Activated T-cell treated with anti-CD3 and anti-CD28 coated beads for 48 hours (primary cell): Measurements from ENCODE around the gene CACNB4.
"Not testable (repeated sequence)": the region's sequence is repeated elsewhere in the genome, so short reads cannot be mapped to it uniquely, and the experiment has no call there.

Experiments used
- DNase-seq: peaks from one replicate; pipeline ENCODE4 v3.0.0-alpha.2; 2020; ENCODE audit warnings: low read depth

The CACNB4 gene

DNA sequence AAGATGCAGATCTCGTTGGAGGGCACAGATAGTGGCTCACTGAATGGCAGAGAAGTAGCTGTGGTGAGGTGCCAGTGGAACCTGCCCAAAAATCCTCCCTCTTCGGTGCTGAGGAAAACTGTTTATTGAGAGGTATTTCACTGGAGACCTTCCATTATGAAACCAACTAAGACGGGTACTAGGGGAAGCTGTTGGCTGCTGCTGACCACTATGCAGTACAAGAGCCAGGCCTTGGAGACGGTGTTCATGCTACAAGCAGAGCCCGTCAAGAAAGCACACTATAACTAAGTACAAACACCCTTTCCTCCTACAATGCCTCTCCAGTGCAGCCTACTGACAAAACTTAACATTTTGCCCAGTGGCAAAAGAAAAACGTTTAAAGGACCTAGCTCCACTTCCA lies 275.2 kb downstream of the CACNB4 start:
- DNase-seq: no peak

GRCh38 chr2:151819920-151820319 lies 278.9 kb downstream of the CACNB4 start:
- DNase-seq: no peak

GRCh38 chr2:151817929-151818328 lies 280.9 kb downstream of the CACNB4 start:
- DNase-seq: no peak

DNA sequence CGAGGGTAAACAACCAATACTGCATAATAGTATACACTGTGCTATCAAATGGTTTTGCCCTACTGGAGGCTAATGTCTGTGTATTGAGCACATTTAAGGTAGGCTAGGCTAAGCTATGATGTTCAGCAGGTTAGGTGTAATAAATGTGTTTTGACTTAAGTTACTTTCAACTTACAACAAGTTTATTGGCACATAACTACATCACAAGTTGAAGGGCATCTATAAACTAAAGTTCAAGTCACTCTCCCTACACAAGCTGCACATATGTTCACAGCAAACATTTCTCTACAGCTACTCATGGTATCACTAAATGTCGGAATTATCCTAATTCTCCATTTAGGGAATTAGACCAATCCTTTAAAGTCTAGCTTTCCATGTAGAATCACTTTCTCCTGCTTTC lies 282.0 kb downstream of the CACNB4 start:
- no peak for DNase-seq

- DNase-seq: no peak
These were observed 282.9 kb downstream of the CACNB4 start for GRCh38 chr2:151815821-151816489.

DNA sequence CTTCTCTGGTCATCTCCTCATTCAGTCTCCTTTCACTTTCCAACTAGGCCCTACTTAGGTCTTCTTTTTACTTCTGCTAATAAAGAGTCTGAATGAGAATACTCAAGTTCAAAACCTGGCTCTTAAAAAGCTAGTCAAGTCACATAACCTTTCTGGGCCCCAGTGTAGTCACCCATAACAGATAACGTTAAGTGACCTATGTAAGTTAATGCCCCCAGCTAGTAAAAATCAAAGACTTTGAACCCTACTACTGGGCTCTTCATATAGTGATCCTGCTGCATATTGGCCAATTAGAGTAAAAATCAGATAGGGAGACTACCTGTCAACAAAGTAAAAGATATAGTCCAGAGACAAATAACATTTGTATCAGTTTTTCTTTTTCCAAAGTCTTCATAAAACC lies 288.4 kb downstream of the CACNB4 start:
- DNase-seq: no peak

GRCh38 chr2:151809073-151809383 lies 289.8 kb downstream of the CACNB4 start:
- DNase-seq: no peak

GRCh38 chr2:151808258-151809072 lies 290.4 kb downstream of the CACNB4 start:
- DNase-seq: no peak

- no peak for DNase-seq
These were observed 292.9 kb downstream of the CACNB4 start for GRCh38 chr2:151805961-151806360.

DNA sequence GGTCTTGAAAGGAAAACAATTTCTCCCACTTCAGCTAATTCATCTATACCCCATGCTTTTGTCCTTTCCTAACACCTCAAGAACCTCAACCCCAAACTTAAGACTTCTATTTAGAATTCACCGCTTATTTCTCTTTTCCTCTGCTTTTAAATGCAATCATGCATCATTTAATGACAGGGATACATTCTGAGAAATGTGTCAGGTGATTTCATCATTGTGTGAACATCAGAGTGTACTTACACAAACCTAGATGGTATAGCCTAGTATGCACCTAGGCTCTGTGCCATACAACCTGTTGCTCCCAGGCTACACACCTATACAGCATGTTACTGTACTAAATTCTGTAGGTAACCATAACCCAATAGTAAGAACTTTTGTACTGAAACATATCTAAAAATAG lies 293.5 kb downstream of the CACNB4 start:
- no peak for DNase-seq

GRCh38 chr2:151803811-151804210 lies 295.0 kb downstream of the CACNB4 start:
- no peak for DNase-seq

- no peak for DNase-seq
These were observed 296.5 kb downstream of the CACNB4 start for GRCh38 chr2:151802315-151802714.

- DNase-seq: no peak
These were observed 299.0 kb downstream of the CACNB4 start for GRCh38 chr2:151799886-151800292.

GRCh38 chr2:151796774-151797173 lies 302.1 kb downstream of the CACNB4 start:
- DNase-seq: no peak

DNA sequence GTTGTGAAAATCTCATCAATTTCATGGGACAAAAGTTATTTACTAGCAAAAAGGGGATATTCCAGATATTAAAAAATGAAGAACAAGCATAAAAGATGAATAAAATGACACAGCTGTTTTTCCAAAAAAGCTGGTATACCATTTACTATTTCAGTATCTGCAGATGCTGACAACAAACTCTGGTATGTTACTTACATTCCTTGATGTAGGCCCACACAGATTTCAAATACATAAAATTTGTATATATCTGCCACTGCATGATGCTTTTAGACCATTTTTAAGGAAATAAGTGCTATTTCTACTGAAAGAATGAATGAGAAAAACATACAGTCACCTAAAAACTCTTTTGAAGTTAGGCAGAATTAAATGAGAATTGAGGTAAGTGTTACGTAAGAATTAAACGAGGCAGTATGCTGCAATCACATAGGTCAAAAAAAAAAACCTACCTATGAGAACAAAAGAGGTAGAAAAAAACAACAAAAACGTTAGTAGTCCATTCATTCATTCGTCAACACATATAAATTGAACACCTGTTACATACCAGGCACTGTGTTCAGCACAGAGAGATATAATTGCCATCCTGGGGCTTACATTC lies 303.1 kb downstream of the CACNB4 start:
- DNase-seq: no peak

DNA sequence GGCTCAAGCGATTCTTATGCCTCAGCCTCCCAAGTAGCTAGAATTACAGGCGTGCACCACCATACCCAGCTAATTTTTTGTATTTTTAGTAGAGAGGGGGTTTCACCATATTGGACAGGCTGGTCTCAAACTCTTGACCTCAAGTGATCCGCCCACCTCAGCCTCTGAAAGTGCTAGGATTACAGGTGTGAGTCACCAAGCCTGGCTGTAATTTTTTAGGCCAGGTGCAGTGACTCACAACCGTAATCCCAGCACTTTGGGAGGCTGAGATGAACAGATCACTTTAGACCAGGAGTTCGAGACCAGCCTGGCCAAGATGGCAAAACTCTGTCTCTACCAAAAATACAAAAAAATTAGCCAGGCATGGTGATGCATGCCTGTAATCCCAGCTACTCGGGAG lies 304.4 kb downstream of the CACNB4 start:
- DNase-seq: not testable (repeated sequence)

- DNase-seq: no peak
These were observed 305.7 kb downstream of the CACNB4 start for GRCh38 chr2:151793123-151793522.

DNA sequence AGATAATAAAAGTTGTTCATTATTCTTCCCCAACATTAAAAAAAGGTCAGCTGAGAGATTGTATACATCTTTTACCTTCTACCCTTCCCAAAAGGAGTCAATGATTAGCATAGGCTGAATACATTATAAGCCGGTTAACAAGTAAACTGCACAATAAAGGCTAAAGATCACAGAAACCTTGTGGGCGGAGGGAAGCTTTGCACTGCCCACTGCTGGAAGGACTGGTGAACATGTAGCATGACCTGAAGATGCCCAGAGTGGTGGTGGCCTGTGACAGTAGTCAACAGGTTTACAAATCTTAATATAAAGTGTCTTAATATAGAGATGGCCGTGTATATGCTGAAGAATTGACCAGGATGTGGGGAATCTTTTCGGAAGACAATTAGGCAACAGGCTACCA lies 306.3 kb downstream of the CACNB4 start:
- DNase-seq: no peak

DNA sequence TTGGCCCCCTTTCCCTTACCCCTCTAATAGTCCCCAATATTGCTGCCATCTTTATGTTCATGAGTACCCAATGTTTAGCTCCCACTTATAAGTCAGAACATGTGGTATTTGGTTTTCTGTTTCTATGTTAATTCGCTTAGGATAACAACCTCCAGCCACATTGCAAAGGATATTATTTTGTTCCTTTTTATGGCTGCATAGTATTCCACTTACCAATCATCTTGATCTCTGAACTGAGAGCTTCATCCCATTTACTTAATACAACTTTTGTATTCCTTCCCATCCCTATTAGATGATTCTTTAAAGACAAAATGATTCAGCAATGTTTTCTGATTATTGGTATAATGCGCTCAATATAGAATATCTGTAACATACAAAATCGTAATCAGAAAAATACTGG lies 307.3 kb downstream of the CACNB4 start:
- DNase-seq: no peak

DNA sequence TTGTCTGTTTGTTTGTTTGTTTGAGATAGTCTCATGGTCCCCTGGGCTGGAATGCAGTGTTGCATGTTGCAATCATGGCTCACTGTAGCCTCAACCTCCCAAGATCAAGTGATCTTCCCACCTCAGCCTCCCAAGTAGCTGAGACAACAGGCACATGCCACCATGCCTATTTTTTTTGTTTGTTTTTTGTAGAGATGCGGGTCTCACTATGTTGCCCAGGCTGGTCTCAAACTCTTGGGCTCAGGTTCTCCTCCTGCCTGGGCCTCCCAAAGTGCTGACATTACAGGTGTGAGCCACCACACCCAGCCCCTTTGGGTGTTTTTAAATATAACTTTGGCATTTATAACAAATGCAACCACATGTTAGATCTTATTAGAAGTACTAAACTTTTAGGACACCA lies 308.2 kb downstream of the CACNB4 start:
- DNase-seq: no peak

- DNase-seq: no peak
These were observed 309.6 kb downstream of the CACNB4 start for GRCh38 chr2:151789055-151789834.

GRCh38 chr2:151786483-151786882 lies 312.4 kb downstream of the CACNB4 start:
- DNase-seq: no peak

GRCh38 chr2:151786077-151786476 lies 312.8 kb downstream of the CACNB4 start:
- no peak for DNase-seq
